Measurements from ENCODE around the gene CFAP54.

The CFAP54 gene

GRCh38 chr12:96769400-96769799 lies 280.0 kb downstream of the CFAP54 start:
- DNase-seq = no peak

- no peak for DNase-seq
These were observed 281.1 kb downstream of the CFAP54 start for GRCh38 chr12:96770219-96771102.

GRCh38 chr12:96773031-96773430 lies 283.7 kb downstream of the CFAP54 start:
- DNase-seq = no peak

GRCh38 chr12:96774496-96775256 lies 285.3 kb downstream of the CFAP54 start:
- no peak for DNase-seq

GRCh38 chr12:96776908-96777307 lies 287.5 kb downstream of the CFAP54 start:
- no peak for DNase-seq

GRCh38 chr12:96780330-96780729 lies 291.0 kb downstream of the CFAP54 start:
- DNase-seq = no peak

- no peak for DNase-seq
These were observed 297.4 kb downstream of the CFAP54 start for GRCh38 chr12:96786791-96787190.

GRCh38 chr12:96803969-96804368 lies 314.6 kb downstream of the CFAP54 start:
- no peak for DNase-seq

- no peak for DNase-seq
These were observed 316.9 kb downstream of the CFAP54 start for GRCh38 chr12:96806272-96806671.

- DNase-seq = no peak
These were observed 318.4 kb downstream of the CFAP54 start for GRCh38 chr12:96807741-96808140.

GRCh38 chr12:96808587-96808986 lies 319.2 kb downstream of the CFAP54 start:
- no peak for DNase-seq

- no peak for DNase-seq
These were observed 320.1 kb downstream of the CFAP54 start for GRCh38 chr12:96809522-96809921.

GRCh38 chr12:96810057-96810456 lies 320.7 kb downstream of the CFAP54 start:
- no peak for DNase-seq

GRCh38 chr12:96810477-96810876 lies 321.1 kb downstream of the CFAP54 start:
- no peak for DNase-seq

- no peak for DNase-seq
These were observed 321.7 kb downstream of the CFAP54 start for GRCh38 chr12:96811083-96811482.

- no peak for DNase-seq
These were observed 322.8 kb downstream of the CFAP54 start for GRCh38 chr12:96812153-96812552.

- no peak for DNase-seq
These were observed 324.8 kb downstream of the CFAP54 start for GRCh38 chr12:96814200-96814599.

GRCh38 chr12:96821592-96821991 lies 332.2 kb downstream of the CFAP54 start:
- DNase-seq = no peak

GRCh38 chr12:96822641-96823040 lies 333.3 kb downstream of the CFAP54 start:
- no peak for DNase-seq

GRCh38 chr12:96824074-96824837 lies 334.9 kb downstream of the CFAP54 start:
- DNase-seq = no peak

- no peak for DNase-seq
These were observed 335.5 kb downstream of the CFAP54 start for GRCh38 chr12:96824838-96825236.

GRCh38 chr12:96828169-96828789 lies 338.9 kb downstream of the CFAP54 start:
- no peak for DNase-seq

GRCh38 chr12:96829354-96829753 lies 340.0 kb downstream of the CFAP54 start:
- DNase-seq = no peak
